Lung (tissue), 12 donors: Measurements from ENCODE around the gene OTULINL. TPM values are rescaled to one million over a fixed set of nuclear protein-coding genes. Genes with fewer than 3 reads are reported as not detected.

Experiments
- ATAC-seq: fragments of 200-7000 bp; cut with Tn5 transposase; one replicate; pipeline ENCODE4 v1.9.1; 2020; ENCODE audit warnings: moderate number of reproducible peaks; ENCODE audit not compliant: insufficient read depth, low FRiP score
- DNase-seq, 3 donors: peaks; one replicate each; pipeline ENCODE4 v3.0.0-alpha.2; 2013 to 2017
- H3K27ac ChIP-seq, 2 donors: one replicate each; pipeline ENCODE4 v1.5.1; 2013; ENCODE audit warnings: mild to moderate bottlenecking in 2 of 2, moderate library complexity in 2 of 2, control low read depth in 1 of 2, inconsistent platforms in 1 of 2, low read depth in 1 of 2, low read length in 1 of 2
- H3K27me3 ChIP-seq, 3 donors: one replicate each; pipeline ENCODE4 v1.5.1; 2013; ENCODE audit warnings: low read length in 2 of 3; ENCODE audit not compliant: control insufficient read depth in 3 of 3, insufficient read depth in 3 of 3
- H3K36me3 ChIP-seq, 4 donors: one replicate each; pipeline ENCODE4 v1.5.1; 2013; ENCODE audit warnings: low read length in 4 of 4, mild to moderate bottlenecking in 1 of 4, moderate library complexity in 1 of 4; ENCODE audit not compliant: control insufficient read depth in 4 of 4, insufficient read depth in 4 of 4
- H3K4me1 ChIP-seq, 5 donors: one replicate each; pipeline ENCODE4 v1.5.1; 2013; ENCODE audit warnings: low read length in 5 of 5, mild to moderate bottlenecking in 2 of 5, moderate library complexity in 1 of 5; ENCODE audit not compliant: control insufficient read depth in 5 of 5, insufficient read depth in 5 of 5
- H3K4me3 ChIP-seq: one replicate; pipeline ENCODE4 v1.5.1; 2013; ENCODE audit warnings: mild to moderate bottlenecking, control low read depth, moderate library complexity
- H3K9ac ChIP-seq, 2 donors: one replicate each; pipeline ENCODE4 v1.5.1; 2013; ENCODE audit warnings: low read length in 2 of 2, control low read depth in 1 of 2; ENCODE audit not compliant: insufficient read depth in 1 of 2
- H3K9me3 ChIP-seq, 4 donors: one replicate each; pipeline ENCODE4 v1.5.1; 2013; ENCODE audit warnings: low read length in 3 of 4, mild to moderate bottlenecking in 1 of 4, moderate library complexity in 1 of 4; ENCODE audit not compliant: control insufficient read depth in 4 of 4, insufficient read depth in 3 of 4
- WGBS, 2 donors: extraction: QIAGEN DNeasy Blood & Tissue Kit; methylation state at CpG; one replicate each; pipeline ENCODE4 v1.1.7; 2013; 5-methylcytosine and 5-hydroxymethylcytosine counted together
- polyA plus RNA-seq, 2 donors: library from polyadenylated mRNA; stranded (reverse); fragments of 200-250 nt; gene quantifications; one replicate each; pipeline ENCODE4 v1.2.1, GENCODE V29; 2013
- total RNA-seq, 2 donors: library from RNA; depleted of rRNA in 1 of 2; stranded (reverse); fragments of >200 nt in 1 of 2; gene quantifications; one replicate each; pipeline ENCODE4 v1.2.1, GENCODE V29; 2014 to 2021
- TF ChIP-seq, protein P1 (sequence below): IDR thresholded peaks from 2 replicates; pipeline ENCODE4 v1.5.1; 2012; ENCODE audit warnings: mild to moderate bottlenecking; ENCODE audit errors: control extremely low read depth, extremely low read depth
- donor health status: control.
- donor health status: control.
- donor health status: Bipolar disorder and iron deficiency.
- donor health status: healthy.
- donor health status: DM: yes; HTN: yes; CAD: no.

Gene OTULINL
- total and polyA plus RNA-seq, 4 donors = 19.7 to 59.9 (median 30.0) TPM

DNA sequence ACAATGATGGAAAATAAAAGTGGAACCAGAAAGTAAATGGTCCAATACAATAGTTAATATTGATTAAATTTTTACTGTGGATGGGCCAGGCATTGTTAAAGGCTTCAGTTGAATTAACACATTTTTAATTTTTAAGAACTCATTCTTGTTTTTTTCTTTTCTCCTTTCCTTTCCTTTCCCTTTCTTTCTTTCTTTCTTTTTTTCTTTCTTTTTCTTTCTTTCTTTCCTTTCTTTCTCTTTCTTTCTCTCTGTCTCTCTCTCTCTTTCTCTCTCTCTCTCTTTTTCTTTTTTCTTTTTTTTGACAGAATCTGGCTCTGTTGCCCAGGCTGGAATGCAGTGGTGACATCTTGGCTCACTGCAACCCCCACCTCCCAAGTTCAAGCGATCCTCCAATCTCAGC, 13.3 kb upstream of the OTULINL start:
- Histone ChIP-seq H3K27me3 (no peaks in the 10 kb centered on the region), H3K4me3 (no peak overlapping the region), H3K9me3 (no peaks in the 10 kb centered on the region), H3K9ac (no peak overlapping the region), H3K4me1 (no peaks in the 10 kb centered on the region), H3K27ac (no peak overlapping the region), H3K36me3 (no peaks in the 10 kb centered on the region)
- WGBS, 2 donors = 94 to 97% methylated on average over 1 of the region's 1 CpG
- TF ChIP-seq, protein P1, sequence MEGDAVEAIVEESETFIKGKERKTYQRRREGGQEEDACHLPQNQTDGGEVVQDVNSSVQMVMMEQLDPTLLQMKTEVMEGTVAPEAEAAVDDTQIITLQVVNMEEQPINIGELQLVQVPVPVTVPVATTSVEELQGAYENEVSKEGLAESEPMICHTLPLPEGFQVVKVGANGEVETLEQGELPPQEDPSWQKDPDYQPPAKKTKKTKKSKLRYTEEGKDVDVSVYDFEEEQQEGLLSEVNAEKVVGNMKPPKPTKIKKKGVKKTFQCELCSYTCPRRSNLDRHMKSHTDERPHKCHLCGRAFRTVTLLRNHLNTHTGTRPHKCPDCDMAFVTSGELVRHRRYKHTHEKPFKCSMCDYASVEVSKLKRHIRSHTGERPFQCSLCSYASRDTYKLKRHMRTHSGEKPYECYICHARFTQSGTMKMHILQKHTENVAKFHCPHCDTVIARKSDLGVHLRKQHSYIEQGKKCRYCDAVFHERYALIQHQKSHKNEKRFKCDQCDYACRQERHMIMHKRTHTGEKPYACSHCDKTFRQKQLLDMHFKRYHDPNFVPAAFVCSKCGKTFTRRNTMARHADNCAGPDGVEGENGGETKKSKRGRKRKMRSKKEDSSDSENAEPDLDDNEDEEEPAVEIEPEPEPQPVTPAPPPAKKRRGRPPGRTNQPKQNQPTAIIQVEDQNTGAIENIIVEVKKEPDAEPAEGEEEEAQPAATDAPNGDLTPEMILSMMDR = no peak
- ATAC-seq (no peak), DNase-seq (no peak)

DNA sequence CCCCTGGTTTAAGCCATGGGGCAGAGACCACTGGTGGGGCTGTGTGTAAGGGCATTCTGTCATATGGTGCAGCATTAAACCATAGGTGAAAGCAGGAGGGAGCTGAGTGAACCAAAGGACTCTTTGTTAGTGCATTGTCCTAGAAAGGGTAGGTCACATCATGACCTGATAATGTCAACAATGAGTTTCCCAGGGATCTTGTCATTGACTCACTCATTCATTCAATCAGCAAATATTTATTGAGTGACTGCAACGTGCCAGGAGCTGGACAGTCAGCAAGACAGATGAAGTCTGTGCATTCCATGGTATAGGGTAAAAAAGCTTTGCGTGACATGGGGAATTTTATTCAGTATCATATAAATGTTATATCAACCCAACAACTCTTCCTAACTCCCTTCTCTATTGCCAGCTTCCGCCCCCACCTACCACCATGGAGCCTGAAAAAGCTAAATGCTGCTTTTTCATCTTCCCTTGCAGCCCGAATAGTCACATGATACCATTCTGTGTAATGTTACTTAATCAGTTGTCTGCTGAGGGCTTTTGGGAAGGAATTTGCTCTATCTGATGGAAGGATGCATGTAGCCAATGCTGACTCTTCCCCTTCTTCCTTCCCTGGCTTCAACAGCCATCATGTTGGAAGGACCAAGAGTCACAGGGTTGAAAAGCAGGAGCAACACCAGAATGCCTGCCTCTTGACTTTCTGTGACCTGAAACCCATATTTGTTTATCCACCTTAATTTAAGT, 11.5 kb upstream of the OTULINL start:
- TF ChIP-seq, protein P1 = no peak
- ATAC-seq (no peak), DNase-seq (no peak)
- 69 to 71% methylated on average over 4 of the region's 4 CpGs for WGBS, 2 donors
- Histone ChIP-seq H3K9me3 (peaks cover 0 to 3% (median 0%) of the 10 kb centered on the region in 4 donors), H3K4me3 (no peak overlapping the region), H3K36me3 (no peaks in the 10 kb centered on the region), H3K27me3 (no peaks in the 10 kb centered on the region), H3K27ac (no peak overlapping the region), H3K9ac (no peak overlapping the region), H3K4me1 (peaks cover 0 to 5% (median 0%) of the 10 kb centered on the region in 5 donors)

DNA sequence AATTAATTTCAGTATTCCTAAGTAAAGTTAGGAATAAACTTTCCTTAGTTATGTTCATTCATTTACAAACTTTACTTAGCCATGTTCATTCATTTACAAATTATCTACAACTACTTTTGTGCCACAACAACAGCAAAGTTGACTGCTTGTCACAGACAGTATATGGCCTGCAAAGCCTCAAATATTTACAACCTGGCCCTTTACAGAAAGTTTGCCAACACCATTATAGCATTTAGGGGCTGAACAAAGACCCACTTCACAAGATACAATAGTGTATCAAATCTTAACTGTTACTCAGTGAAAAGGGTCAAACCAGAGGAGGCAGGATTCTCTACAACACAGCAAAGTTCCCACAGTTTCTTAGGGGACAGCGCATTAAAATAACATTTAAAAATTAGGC, 9.7 kb upstream of the OTULINL start:
- 95 to 97% methylated on average over 1 of the region's 1 CpG for WGBS, 2 donors
- no peak overlapping the region for H3K4me3 ChIP-seq
- ATAC-seq = no peak

More for the DNA sequence above, 9.7 kb upstream of the OTULINL start:
- Histone ChIP-seq H3K9ac (no peak overlapping the region), H3K9me3 (peaks cover 0 to 3% (median 0%) of the 10 kb centered on the region in 4 donors), H3K27ac (no peak overlapping the region), H3K27me3 (no peaks in the 10 kb centered on the region), H3K4me1 (peaks cover 0 to 5% (median 0%) of the 10 kb centered on the region in 5 donors), H3K36me3 (no peaks in the 10 kb centered on the region)
- TF ChIP-seq, protein P1 = no peak
- DNase-seq = no peak
